KMS-11 (cell line): ENCODE data around the gene TAF11.

Experiments
- H2AFZ ChIP-seq: fragments of 200-600 bp; sonication (generic); 2 replicates; pipeline ENCODE4 v1.6.1; 2016; ENCODE audit warnings: antibody characterized with exemption, mixed run types, low read depth
- H3K27ac ChIP-seq: fragments of 200-600 bp; sonication (generic); 2 replicates; pipeline ENCODE4 v1.6.1; 2016; ENCODE audit warnings: mild to moderate bottlenecking, mixed run types
- H3K27me3 ChIP-seq: fragments of 200-600 bp; sonication (generic); 2 replicates; pipeline ENCODE4 v1.6.1; 2017; ENCODE audit warnings: mild to moderate bottlenecking, low read depth, mixed run types, moderate library complexity; ENCODE audit not compliant: insufficient read depth
- H3K36me3 ChIP-seq: fragments of 200-600 bp; sonication (generic); 2 replicates; pipeline ENCODE4 v1.6.1; 2017; ENCODE audit warnings: mild to moderate bottlenecking, mixed run types; ENCODE audit not compliant: insufficient read depth
- H3K4me1 ChIP-seq: fragments of 200-600 bp; sonication (generic); 2 replicates; pipeline ENCODE4 v1.6.1; 2016; ENCODE audit warnings: mild to moderate bottlenecking, low read depth, mixed run types; ENCODE audit not compliant: poor library complexity, severe bottlenecking
- H3K4me2 ChIP-seq: fragments of 200-600 bp; sonication (generic); 2 replicates; pipeline ENCODE4 v1.7.0; 2016; ENCODE audit warnings: mild to moderate bottlenecking, mixed run types
- H3K4me3 ChIP-seq: fragments of 200-600 bp; sonication (generic); IDR thresholded peaks from 2 replicates; pipeline ENCODE4 v1.6.1; 2017; ENCODE audit warnings: low read depth, low read length, mixed read lengths; ENCODE audit not compliant: insufficient read depth
- H3K79me2 ChIP-seq: fragments of 200-600 bp; sonication (generic); 2 replicates; pipeline ENCODE4 v1.6.1; 2016; ENCODE audit warnings: low read depth, mixed run types; ENCODE audit not compliant: insufficient read depth
- H3K9ac ChIP-seq: fragments of 200-600 bp; sonication (generic); 2 replicates; pipeline ENCODE4 v1.6.1; 2016; ENCODE audit warnings: mild to moderate bottlenecking, mixed run types
- H4K20me1 ChIP-seq: fragments of 200-600 bp; sonication (generic); 2 replicates; pipeline ENCODE4 v1.6.1; 2016; ENCODE audit warnings: mild to moderate bottlenecking, mixed run types; ENCODE audit not compliant: insufficient read depth
- TF ChIP-seq, protein P1 (sequence below): fragments of 200-600 bp; sonication (generic); conservative IDR thresholded peaks from 2 replicates; pipeline ENCODE4 v1.6.1; 2017; ENCODE audit warnings: low read depth, mild to moderate bottlenecking, antibody characterized with exemption, low read length, moderate library complexity, mixed read lengths

TAF11 gene

DNA sequence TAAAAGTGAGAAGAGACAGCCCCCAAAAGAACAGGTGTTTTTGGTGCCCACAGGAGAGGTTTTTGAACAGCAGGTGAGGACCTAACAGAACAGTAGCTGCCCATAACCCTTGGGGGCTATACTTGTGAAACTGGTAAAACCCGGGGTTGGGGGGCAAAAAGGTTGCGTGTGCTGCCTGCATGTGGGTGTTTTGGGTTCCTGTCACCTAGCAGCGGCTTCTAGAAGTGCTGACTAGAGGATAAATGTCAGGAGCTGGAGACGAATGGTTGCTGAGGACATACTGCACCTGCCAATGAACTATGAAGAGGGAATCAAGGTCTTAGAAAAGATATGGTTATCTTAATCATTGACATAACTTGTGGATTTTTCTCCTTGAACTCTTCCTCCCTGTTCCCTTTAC lies 16.0 kb downstream of the TAF11 start:
- Histone ChIP-seq H3K4me1 (no peaks in the 10 kb centered on the region), H3K9ac (no peak overlapping the region), H3K27me3 (no peaks in the 10 kb centered on the region), H4K20me1 (no peaks in the 10 kb centered on the region), H3K27ac (no peak overlapping the region), H3K4me2 (no peak overlapping the region), H3K4me3 (no peak overlapping the region), H2AFZ (no peak overlapping the region), H3K79me2 (no peaks in the 10 kb centered on the region), H3K36me3 (0 out of 2 replicates have a peak, but pooled peaks cover 3% of the 10 kb centered on the region)
- TF ChIP-seq, protein P1, sequence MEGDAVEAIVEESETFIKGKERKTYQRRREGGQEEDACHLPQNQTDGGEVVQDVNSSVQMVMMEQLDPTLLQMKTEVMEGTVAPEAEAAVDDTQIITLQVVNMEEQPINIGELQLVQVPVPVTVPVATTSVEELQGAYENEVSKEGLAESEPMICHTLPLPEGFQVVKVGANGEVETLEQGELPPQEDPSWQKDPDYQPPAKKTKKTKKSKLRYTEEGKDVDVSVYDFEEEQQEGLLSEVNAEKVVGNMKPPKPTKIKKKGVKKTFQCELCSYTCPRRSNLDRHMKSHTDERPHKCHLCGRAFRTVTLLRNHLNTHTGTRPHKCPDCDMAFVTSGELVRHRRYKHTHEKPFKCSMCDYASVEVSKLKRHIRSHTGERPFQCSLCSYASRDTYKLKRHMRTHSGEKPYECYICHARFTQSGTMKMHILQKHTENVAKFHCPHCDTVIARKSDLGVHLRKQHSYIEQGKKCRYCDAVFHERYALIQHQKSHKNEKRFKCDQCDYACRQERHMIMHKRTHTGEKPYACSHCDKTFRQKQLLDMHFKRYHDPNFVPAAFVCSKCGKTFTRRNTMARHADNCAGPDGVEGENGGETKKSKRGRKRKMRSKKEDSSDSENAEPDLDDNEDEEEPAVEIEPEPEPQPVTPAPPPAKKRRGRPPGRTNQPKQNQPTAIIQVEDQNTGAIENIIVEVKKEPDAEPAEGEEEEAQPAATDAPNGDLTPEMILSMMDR: no peak

DNA sequence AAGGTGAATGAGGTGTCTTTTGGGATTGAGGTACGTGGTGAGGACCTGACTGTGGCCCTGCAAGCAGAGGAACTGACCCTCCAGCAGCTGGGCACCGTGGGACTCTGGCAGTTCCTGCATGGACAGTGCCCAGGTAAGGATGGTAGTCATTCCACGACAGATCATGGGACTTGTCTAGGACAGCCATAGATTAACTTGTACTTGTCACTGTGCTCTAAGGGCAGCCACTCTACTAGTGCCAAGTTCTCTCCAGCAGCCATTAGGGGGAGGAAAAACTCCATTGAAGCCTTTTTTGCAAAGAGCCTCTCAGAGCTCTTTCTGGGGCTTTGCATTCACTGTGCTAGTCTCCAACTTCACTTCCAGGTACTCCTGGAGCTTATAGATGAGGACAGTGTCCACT lies 20.4 kb downstream of the TAF11 start:
- Histone ChIP-seq H3K9ac (no peak overlapping the region), H4K20me1 (no peaks in the 10 kb centered on the region), H2AFZ (no peak overlapping the region), H3K4me1 (peaks cover 8% of the 10 kb centered on the region), H3K4me3 (no peak overlapping the region), H3K4me2 (no peak overlapping the region), H3K79me2 (no peaks in the 10 kb centered on the region), H3K27ac (no peak overlapping the region), H3K27me3 (no peaks in the 10 kb centered on the region), H3K36me3 (0 out of 2 replicates have a peak, but pooled peaks cover 3% of the 10 kb centered on the region)
- TF ChIP-seq, protein P1: no peak

DNA sequence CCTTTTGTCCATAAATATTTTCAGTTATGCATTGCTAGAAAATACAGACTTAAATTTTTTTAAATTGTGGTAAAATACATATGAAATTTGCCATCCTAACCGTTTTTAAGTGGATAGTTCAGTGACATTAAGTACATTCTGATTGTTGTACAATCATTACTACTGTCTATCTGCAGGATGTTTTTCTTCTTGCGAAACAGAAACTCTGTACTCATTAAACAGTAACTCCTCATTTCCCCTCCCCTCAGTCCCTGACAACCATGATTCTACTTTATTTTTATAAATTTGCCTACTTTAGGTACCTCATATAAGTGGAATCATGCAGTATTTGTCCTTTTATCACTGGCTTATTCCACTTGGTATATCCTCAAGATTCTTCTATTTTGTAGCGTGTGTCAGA lies 21.3 kb downstream of the TAF11 start:
- Histone ChIP-seq H3K9ac (no peak overlapping the region), H3K27ac (no peak overlapping the region), H3K27me3 (no peaks in the 10 kb centered on the region), H4K20me1 (no peaks in the 10 kb centered on the region), H2AFZ (no peak overlapping the region), H3K36me3 (0 out of 2 replicates have a peak, but pooled peaks cover 3% of the 10 kb centered on the region), H3K4me1 (peaks cover 8% of the 10 kb centered on the region), H3K4me2 (no peak overlapping the region), H3K79me2 (no peaks in the 10 kb centered on the region), H3K4me3 (no peak overlapping the region)
- TF ChIP-seq, protein P1: no peak

DNA sequence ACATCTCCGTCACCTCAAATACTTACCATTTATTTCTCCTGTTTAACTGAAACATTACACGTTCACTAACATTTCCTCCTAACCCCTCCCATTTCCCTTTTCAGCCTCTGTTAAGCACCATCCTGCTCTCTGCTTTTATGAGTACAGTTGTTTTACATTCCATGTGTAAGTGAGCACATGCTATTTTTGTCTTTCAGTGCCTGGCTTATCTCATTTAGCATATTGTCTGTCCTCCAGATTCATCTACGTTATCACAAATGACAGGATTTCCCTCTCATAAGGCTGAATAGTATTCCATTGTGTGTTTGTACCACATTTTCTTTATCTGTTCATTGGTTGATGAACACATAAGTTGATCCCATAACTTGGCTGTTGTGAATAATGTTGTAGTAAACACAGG lies 22.7 kb downstream of the TAF11 start:
- Histone ChIP-seq H2AFZ (no peak overlapping the region), H3K27ac (no peak overlapping the region), H3K4me2 (no peak overlapping the region), H3K79me2 (no peaks in the 10 kb centered on the region), H3K4me3 (no peak overlapping the region), H3K4me1 (peaks cover 8% of the 10 kb centered on the region), H4K20me1 (no peaks in the 10 kb centered on the region), H3K9ac (no peak overlapping the region), H3K36me3 (0 out of 2 replicates have a peak, but pooled peaks cover 3% of the 10 kb centered on the region), H3K27me3 (no peaks in the 10 kb centered on the region)
- TF ChIP-seq, protein P1: no peak
